Common myeloid progenitor, CD34-positive (primary cell): Measurements from ENCODE around the gene MAPK13.

ENCODE experiments used
- CTCF ChIA-PET: fragments of 350-600 bp; sonication (Branson Sonifier 250); formaldehyde crosslinking; loops from one replicate; lab custom pipeline; 2021; ENCODE audit warnings: antibody characterized with exemption; lab: Charles Lee
- POLR2A ChIA-PET: fragments of 350-600 bp; sonication (Branson Sonifier 250); formaldehyde crosslinking; loops from one replicate; lab custom pipeline; 2021; ENCODE audit warnings: antibody characterized with exemption; lab: Charles Lee
- DNase-seq, 3 donors: peaks; one replicate each; pipeline versions ENCODE4 v3.0.0 to v3.0.0-alpha.2; 2013
- H3K27ac ChIP-seq, 2 experiments: 1 replicate in 1 of 2; 2 replicates in 1 of 2; pipeline ENCODE4 v1.7.0; 2013; ENCODE audit warnings: inconsistent platforms in 2 of 2, low read length in 2 of 2, mild to moderate bottlenecking in 2 of 2, low read depth in 1 of 2, moderate library complexity in 1 of 2; ENCODE audit not compliant: severe bottlenecking in 2 of 2, insufficient read depth in 1 of 2, poor library complexity in 1 of 2
- H3K27me3 ChIP-seq, 5 experiments: replicated peaks in 2 of 5; 1 replicate in 3 of 5; 2 replicates in 2 of 5; pipeline versions ENCODE4 v1.6.1 to v1.7.0; 2013; ENCODE audit warnings: low read length in 4 of 5, mild to moderate bottlenecking in 2 of 5, moderate library complexity in 2 of 5, inconsistent platforms in 1 of 5; ENCODE audit not compliant: insufficient read depth in 5 of 5, control insufficient read depth in 4 of 5
- H3K36me3 ChIP-seq, 4 experiments: 1 replicate in 2 of 4; 2 replicates in 2 of 4; pipeline versions ENCODE4 v1.6.1 to v1.7.0; 2013; ENCODE audit warnings: low read length in 3 of 4, control low read depth in 1 of 4, mild to moderate bottlenecking in 1 of 4; ENCODE audit not compliant: control insufficient read depth in 4 of 4, insufficient read depth in 4 of 4
- H3K4me1 ChIP-seq, 4 experiments: 1 replicate in 3 of 4; 2 replicates in 1 of 4; pipeline versions ENCODE4 v1.6.1 to v1.7.1; 2013; ENCODE audit warnings: low read length in 3 of 4, mild to moderate bottlenecking in 3 of 4, control low read depth in 1 of 4, inconsistent platforms in 1 of 4, moderate library complexity in 1 of 4; ENCODE audit not compliant: control insufficient read depth in 4 of 4, insufficient read depth in 4 of 4; ENCODE audit errors: control extremely low read depth in 1 of 4
- H3K4me3 ChIP-seq, 7 experiments: 1 replicate in 4 of 7; 2 replicates in 3 of 7; pipeline versions ENCODE4 v1.5.1 to v1.7.0; 2013; ENCODE audit warnings: mild to moderate bottlenecking in 7 of 7, low read length in 6 of 7, moderate library complexity in 6 of 7, inconsistent platforms in 2 of 7, low read depth in 2 of 7, control low read depth in 1 of 7; ENCODE audit not compliant: insufficient read depth in 4 of 7, control insufficient read depth in 1 of 7; ENCODE audit errors: extremely low read depth in 1 of 7
- H3K9me3 ChIP-seq, 5 experiments: 1 replicate in 4 of 5; 2 replicates in 1 of 5; pipeline versions ENCODE4 v1.6.1 to v1.7.1; 2013; ENCODE audit warnings: low read length in 4 of 5, mild to moderate bottlenecking in 2 of 5, inconsistent platforms in 1 of 5, low read depth in 1 of 5, moderate library complexity in 1 of 5; ENCODE audit not compliant: control insufficient read depth in 4 of 5, insufficient read depth in 2 of 5; ENCODE audit errors: control extremely low read depth in 1 of 5
- WGBS: methylation state at CpG from one replicate; pipeline ENCODE4 v1.1.5; 2013; ENCODE audit not compliant: insufficient coverage; 5-methylcytosine and 5-hydroxymethylcytosine counted together

Gene MAPK13

DNA sequence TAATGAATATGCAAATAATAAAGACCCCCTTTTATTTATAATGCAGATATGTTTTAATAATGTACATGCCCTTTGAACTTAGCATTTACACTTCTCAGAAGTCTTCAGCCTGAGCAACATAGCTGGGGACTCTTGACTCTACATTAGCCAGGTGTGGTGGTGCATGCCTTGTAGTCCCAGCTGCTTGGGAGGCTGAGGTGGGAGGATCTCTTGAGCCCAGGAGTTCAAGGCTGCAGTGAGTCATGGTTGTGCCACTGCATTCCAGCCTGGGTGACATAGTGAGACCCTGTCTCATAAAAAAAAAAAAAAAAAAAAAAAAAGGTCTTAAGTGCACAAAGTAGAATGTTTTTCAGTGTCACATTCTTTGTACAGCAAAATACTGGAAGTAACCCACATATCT lies 17.3 kb upstream of the MAPK13 start:
- ChIA-PET POLR2A (no interaction called here), CTCF (interaction anchor here (1.2 to 2.4 kb wide), 3 partner anchors 9 to 17 kb away, joined by 8 to 17 read pairs (median 9); no protein-coding TSS in a partner anchor)
- H3K9me3 ChIP-seq = no peaks in the 10 kb centered on the region
- H3K4me1 ChIP-seq = peaks cover 24 to 47% (median 36%) of the 10 kb centered on the region in 4 experiments
- peaks cover 19 to 49% (median 43%) of the 10 kb centered on the region in 4 experiments for H3K36me3 ChIP-seq
- no peaks in the 10 kb centered on the region for H3K27me3 ChIP-seq
- no peak overlapping the region for H3K4me3 ChIP-seq
- no peak overlapping the region for H3K27ac ChIP-seq
- DNase-seq = peak in 1 of 3 donors; percentile 29

DNA sequence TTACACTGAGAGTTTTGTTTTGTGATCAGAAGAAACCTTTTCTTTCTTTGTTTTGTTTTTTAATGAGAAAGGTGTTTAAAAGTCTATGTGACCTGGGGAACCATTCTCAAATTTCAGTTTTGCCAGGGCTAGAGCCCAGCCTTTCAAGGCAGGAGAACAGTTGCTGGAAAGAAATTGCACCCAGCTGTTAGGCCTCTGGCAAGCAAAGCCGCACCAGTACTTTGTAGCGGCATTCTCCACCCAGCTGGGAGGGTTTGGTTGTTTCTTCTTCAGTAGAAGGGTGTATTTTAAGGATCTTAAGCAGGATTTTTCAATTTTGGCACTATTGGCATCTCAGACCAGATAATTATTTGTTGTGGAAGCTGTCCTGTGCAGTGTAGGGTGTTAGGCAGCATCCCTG lies 16.6 kb upstream of the MAPK13 start:
- no peak overlapping the region for H3K27ac ChIP-seq
- H3K36me3 ChIP-seq = peaks cover 15 to 44% (median 39%) of the 10 kb centered on the region in 4 experiments
- DNase-seq = no peak
- H3K27me3 ChIP-seq = no peaks in the 10 kb centered on the region
- H3K9me3 ChIP-seq = no peaks in the 10 kb centered on the region
- ChIA-PET POLR2A (no interaction called here), CTCF (interaction anchor here (2.2 kb wide), 1 partner anchor 11 kb away, joined by 9 read pairs; no protein-coding TSS in a partner anchor)
- 100% methylated on average over 2 of the region's 2 CpGs for WGBS
- H3K4me3 ChIP-seq = no peak overlapping the region
- peaks cover 28 to 47% (median 39%) of the 10 kb centered on the region in 4 experiments for H3K4me1 ChIP-seq

DNA sequence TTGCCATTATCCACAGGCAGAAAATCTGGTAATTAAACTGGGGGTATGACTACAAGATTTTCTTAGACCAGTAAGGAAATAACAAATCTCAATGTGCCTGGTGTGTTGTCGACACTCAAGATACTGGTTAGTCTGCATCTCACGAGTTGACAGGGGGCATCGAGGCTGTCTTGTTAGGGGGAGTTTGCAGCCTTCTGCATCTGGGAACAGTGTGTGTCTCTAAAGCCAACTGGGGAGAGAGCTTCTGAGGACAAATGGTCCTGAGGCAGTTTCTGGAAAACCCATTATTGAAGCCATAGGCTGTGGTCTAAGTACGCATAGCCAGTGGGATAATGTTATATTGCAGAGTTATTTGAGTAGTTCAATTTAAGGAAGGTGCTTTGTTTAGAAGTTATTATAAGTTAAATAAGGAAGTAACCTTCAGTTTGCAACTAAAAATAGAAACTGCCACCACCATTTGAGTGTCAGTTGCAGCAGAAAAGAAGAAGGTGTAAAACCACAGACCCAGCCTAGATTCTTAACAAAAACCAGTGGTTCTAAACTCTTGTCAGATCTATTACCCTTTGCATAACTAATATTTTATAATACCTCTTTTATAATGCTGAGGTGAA lies 15.4 kb upstream of the MAPK13 start:
- Histone ChIP-seq H3K9me3 (no peaks in the 10 kb centered on the region), H3K27me3 (no peaks in the 10 kb centered on the region), H3K4me3 (peak overlapping the region in 6 of 7 experiments; percentile 16 to 65 (median 30)), H3K4me1 (peaks cover 28 to 47% (median 45%) of the 10 kb centered on the region in 4 experiments), H3K27ac (peak overlapping the region in 1 of 2 experiments; percentile 51), H3K36me3 (peaks cover 12 to 39% (median 32%) of the 10 kb centered on the region in 4 experiments)
- 0% methylated on average over 4 of the region's 4 CpGs for WGBS
- DNase-seq = peak; percentile 53 to 92 (median 88)
- ChIA-PET CTCF (interaction anchor here (0.7 kb wide), 1 partner anchor 16 kb away, joined by 3 read pairs; no protein-coding TSS in a partner anchor), POLR2A (interaction anchor here (0.6 kb wide), 1 partner anchor 106 kb away, joined by 3 read pairs; no protein-coding TSS in a partner anchor)

DNA sequence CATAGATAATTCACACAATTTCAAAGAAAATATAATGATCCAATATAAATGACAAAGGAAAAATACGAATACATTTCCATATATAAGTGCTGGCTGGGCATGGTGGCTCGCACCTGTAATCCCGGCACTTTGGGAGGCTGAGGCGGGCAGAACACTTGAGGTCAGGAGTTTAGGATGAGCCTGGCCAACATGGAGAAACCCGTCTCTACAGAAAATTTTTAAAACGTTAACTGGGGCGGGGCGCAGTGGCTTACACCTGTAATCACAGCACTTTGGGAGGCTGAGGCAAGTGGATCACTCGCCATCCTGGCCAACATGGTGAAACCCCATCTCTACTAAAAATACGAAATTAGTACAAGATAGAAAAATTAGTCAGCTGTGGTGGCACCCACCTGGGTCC lies 14.9 kb upstream of the MAPK13 start:
- H3K4me1 ChIP-seq = peaks cover 32 to 52% (median 47%) of the 10 kb centered on the region in 4 experiments
- 98% methylated on average over 4 of the region's 10 CpGs for WGBS
- H3K27me3 ChIP-seq = no peaks in the 10 kb centered on the region
- H3K4me3 ChIP-seq = peak overlapping the region in 3 of 7 experiments; percentile 19 to 65 (median 31)
- H3K27ac ChIP-seq = no peak overlapping the region
- peaks cover 12 to 35% (median 27%) of the 10 kb centered on the region in 4 experiments for H3K36me3 ChIP-seq
- ChIA-PET CTCF (interaction anchor here (0.6 to 0.7 kb wide), 3 partner anchors 11 to 76 kb away, joined by 3 read pairs; no protein-coding TSS in a partner anchor), POLR2A (no interaction called here)
- H3K9me3 ChIP-seq = no peaks in the 10 kb centered on the region
- no peak for DNase-seq

DNA sequence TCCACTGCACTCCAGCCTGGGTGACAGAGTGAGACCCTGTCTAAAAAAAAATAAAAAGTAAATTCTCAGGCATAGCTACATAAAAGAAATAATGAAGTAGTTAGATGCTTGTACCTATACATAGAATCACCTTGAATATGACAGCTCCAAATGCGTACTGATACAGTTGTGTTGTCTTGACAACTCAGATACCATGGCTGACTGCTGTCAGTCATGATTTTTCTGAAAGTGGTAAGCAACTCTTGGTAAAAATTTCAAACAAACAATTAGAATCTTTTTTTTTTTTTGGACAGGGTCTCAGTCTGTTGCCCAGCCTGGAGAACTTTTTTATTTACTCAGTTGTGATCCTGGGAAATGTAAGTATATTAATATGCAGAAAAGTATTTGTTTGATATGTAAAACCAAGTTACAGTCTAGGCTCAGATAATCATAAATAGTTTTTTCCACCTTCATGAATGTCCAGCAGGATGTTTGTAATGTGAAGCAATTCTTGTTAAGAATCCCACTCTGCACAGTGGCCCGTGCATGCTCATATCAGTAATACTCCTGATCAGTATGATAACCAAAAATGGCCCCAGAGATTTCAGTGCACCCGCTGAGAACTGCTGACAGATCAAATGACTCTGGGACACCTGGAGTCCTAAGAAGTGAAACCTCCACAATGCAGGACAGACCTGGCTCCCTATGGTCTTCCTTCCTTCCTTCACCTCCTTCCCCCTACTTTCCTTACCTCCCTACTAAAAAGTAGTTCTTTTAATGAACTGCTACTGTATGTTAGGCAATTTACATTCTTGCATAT lies 14.0 kb upstream of the MAPK13 start:
- Histone ChIP-seq H3K27ac (no peak overlapping the region), H3K4me3 (no peak overlapping the region), H3K9me3 (no peaks in the 10 kb centered on the region), H3K4me1 (peaks cover 40 to 60% (median 52%) of the 10 kb centered on the region in 4 experiments), H3K36me3 (peaks cover 10 to 27% (median 19%) of the 10 kb centered on the region in 4 experiments), H3K27me3 (no peaks in the 10 kb centered on the region)
- 83% methylated on average over 2 of the region's 3 CpGs for WGBS
- ChIA-PET POLR2A (no interaction called here), CTCF (interaction anchor here (0.6 to 0.7 kb wide), 2 partner anchors 12 to 77 kb away, joined by 3 read pairs; no protein-coding TSS in a partner anchor)
- DNase-seq = no peak

DNA sequence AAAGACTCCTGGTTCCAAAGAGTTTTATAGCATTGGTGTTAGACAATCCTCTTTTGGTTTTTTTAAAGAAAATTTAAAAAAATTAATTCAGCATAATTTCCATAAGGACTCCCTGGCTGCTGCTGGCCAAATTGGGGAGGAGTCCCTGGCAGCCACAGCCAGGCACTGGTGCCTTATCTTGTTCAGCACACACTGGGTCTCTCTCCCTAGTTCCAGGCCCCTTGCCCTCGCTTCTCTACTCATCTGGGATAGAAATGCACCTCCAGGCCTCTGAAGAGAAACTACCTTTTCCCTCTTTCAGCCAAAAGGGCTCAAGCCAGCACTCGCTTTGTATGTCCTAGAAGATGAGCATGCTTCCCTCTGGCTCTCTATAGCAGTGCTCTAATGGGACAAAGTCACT lies 13.4 kb upstream of the MAPK13 start:
- DNase-seq = no peak
- H3K27ac ChIP-seq = no peak overlapping the region
- CTCF ChIA-PET = interaction anchor here (0.7 to 1.0 kb wide), 2 partner anchors 15 to 22 kb away, joined by 3 read pairs; no protein-coding TSS in a partner anchor

More for the DNA sequence above, 13.4 kb upstream of the MAPK13 start:
- H3K9me3 ChIP-seq = no peaks in the 10 kb centered on the region
- POLR2A ChIA-PET = no interaction called here
- H3K4me1 ChIP-seq = peaks cover 44 to 65% (median 57%) of the 10 kb centered on the region in 4 experiments
- no peak overlapping the region for H3K4me3 ChIP-seq
- 100% methylated on average over 2 of the region's 2 CpGs for WGBS
- H3K27me3 ChIP-seq = no peaks in the 10 kb centered on the region
- H3K36me3 ChIP-seq = peaks cover 7 to 23% (median 14%) of the 10 kb centered on the region in 4 experiments
